Endothelial cell of hepatic sinusoid (primary cell): ENCODE results near the gene DMP1.

ENCODE experiments used
- in situ Hi-C: cut with HindIII; loops from 2 replicates; pipeline ENCODE4 v1.10.0; 2017; ENCODE audit warnings: low sequenced_read_pairs

DMP1 gene

DNA sequence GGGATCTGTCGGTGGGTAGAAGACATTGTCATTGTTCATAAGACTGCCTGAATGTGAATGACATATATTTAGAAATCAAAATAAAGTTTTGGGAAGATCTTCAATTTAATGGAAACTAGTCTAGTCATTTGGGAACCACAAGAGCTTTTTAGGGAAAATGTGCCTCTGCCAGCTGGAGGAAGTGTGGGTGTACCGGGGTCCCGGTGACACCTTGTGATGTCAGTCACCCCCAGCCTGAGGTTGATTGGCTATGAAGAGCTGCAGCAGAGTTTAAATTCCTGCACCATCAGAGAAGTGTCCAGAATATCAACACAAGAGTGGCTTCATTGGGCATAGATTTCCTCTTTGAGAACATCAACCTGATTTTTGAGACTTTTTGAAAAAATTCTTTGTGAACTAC is at the start of gene DMP1:
Gene DMP1 (plus strand): TSS at position 301 of the 400 bp plus-strand sequence. CDS start 6,213 bp downstream, outside the sequence.
- in situ Hi-C loops = no loop called here

- in situ Hi-C loops = no loop called here
Observed at GRCh38 chr4:87601361-87601760, 48.7 kb upstream of the DMP1 start.

GRCh38 chr4:87608229-87608628 is 41.9 kb upstream of the DMP1 start, which contains the start of gene DSPP:
DSPP (plus strand) TSS chr4:87608529; CDS start chr4:87610909, 2,380 bp downstream.
- in situ Hi-C loops = no loop called here

- in situ Hi-C loops = no loop called here
Observed at GRCh38 chr4:87614292-87614890, 35.7 kb upstream of the DMP1 start.

DNA sequence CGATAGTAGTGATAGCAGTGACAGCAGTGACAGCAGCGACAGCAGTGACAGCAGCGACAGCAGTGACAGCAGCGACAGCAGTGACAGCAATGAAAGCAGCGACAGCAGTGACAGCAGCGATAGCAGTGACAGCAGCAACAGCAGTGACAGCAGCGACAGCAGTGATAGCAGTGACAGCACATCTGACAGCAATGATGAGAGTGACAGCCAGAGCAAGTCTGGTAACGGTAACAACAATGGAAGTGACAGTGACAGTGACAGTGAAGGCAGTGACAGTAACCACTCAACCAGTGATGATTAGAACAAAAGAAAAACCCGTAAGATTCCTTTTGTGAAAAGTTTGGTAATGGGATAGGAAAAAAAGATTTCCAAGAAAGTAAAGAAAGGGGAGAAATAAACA is 33.8 kb upstream of the DMP1 start:
- in situ Hi-C loops = no loop called here

DNA sequence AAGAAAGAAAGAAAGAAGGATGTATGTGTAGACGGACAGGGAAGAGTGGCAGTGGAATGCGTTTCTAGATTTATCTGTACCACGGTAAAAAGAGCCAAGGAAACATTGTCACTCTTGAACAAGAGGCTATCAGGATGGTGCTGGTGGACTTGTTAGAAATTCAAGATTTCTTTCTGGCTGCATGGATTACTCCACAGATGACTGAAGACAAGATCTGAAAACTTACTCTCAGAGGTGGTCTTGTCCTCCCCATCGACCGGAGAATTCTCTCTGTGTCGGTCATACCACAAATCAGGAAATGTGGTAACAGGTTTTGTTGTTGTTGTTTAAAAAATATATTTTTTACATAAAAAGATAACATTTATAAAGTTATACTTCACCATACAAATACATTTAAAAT is 30.0 kb upstream of the DMP1 start:
- in situ Hi-C loops = no loop called here

GRCh38 chr4:87620491-87620890 is 29.6 kb upstream of the DMP1 start:
- in situ Hi-C loops = no loop called here

DNA sequence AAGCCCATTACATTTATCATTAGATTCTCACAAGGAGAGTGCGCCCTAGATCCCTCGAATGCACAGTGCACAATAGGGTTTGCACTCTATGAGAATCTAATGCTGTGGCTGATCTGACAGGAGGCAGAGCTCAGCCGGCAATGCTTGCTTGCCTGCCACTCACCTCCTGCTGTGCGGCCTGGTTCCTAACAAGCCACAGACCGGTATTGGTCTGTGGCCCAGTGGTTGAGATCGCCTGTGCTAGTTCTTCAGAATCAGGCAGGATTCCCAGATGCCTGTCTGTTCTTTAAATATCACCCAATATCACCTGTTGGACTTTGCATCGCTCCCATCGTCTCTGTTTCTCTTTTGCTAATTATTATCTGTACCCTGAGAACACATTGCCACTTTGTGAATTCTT is 27.8 kb upstream of the DMP1 start:
- in situ Hi-C loops = no loop called here

- in situ Hi-C loops = no loop called here
Observed at GRCh38 chr4:87624698-87625097, 25.4 kb upstream of the DMP1 start.

GRCh38 chr4:87631668-87632067 is 18.4 kb upstream of the DMP1 start:
- in situ Hi-C loops = no loop called here

GRCh38 chr4:87632469-87632868 is 17.6 kb upstream of the DMP1 start:
- in situ Hi-C loops = no loop called here

DNA sequence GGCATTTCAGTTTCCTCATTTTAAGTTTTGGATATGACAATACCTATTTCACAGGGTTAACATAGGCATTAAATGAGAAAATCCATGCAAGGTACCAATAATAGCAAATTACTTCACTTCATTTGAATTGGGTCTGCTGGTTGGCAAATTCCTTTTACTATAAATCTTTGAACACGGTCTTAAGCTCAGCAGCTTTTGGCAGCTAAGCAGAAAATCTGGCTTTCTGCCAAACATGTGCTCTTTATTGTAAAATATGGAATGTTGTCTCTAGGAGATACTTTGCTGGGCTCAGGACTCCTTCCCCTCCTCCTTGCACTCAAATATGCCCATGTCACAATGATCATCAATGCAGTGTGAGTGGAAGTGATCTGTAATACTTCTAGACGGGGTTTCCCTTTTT is 16.8 kb upstream of the DMP1 start:
- in situ Hi-C loops = no loop called here

GRCh38 chr4:87644286-87644685 is 5.8 kb upstream of the DMP1 start:
- in situ Hi-C loops = no loop called here

GRCh38 chr4:87650938-87651337 is 858 bp downstream of the DMP1 start:
- in situ Hi-C loops = no loop called here

GRCh38 chr4:87651941-87652340 is 1.9 kb downstream of the DMP1 start:
- in situ Hi-C loops = no loop called here

DNA sequence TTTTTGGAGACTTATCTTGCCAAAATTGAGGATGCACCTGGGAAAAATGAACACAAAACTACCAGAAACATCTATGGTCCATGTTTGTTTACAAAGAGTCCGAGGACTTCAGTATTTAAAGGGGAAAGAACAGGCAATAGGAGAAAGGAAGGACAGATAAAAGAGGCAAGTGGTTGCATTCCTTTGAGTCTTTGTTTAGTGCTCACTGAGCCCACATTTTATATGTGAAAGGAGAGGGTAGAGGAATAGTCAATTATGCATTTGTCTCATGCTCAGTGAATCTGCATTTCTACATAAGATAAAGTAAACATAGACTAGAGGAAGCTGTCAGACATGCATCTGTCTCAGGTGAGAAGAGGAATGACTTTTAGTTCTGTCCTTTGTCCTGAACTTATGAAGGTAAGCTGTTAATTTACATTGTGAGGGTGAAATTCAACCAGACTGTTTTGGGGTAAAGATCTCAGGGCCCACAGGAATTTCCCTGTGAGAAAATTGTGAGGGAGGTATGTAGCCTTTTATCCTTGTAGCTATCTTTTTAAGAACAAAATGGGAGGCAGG is 4.5 kb downstream of the DMP1 start:
- in situ Hi-C loops = no loop called here

GRCh38 chr4:87657525-87657924 is 7.4 kb downstream of the DMP1 start:
- in situ Hi-C loops = no loop called here

GRCh38 chr4:87659247-87659931 is 9.3 kb downstream of the DMP1 start:
- in situ Hi-C loops = no loop called here

- in situ Hi-C loops = no loop called here
Observed at GRCh38 chr4:87662871-87663270, 12.8 kb downstream of the DMP1 start.

GRCh38 chr4:87669373-87669772 is 19.3 kb downstream of the DMP1 start:
- in situ Hi-C loops = no loop called here

GRCh38 chr4:87677731-87678130 is 27.7 kb downstream of the DMP1 start:
- in situ Hi-C loops = no loop called here

GRCh38 chr4:87679449-87680169 is 29.5 kb downstream of the DMP1 start:
- in situ Hi-C loops = loop anchor here (5.0 kb wide), 1 partner anchor 168 kb away; no protein-coding TSS in a partner anchor
